GM10266 (cell line): ENCODE measurements around the gene TSEN54.

Experiments
- DNase-seq: peaks from one replicate; pipeline ENCODE4 v3.0.0; 2012; ENCODE audit errors: extremely low spot score
- CTCF ChIP-seq: IDR thresholded peaks from 2 replicates; pipeline ENCODE4 v1.5.1; 2012; ENCODE audit warnings: mild to moderate bottlenecking, low read depth; ENCODE audit not compliant: control insufficient read depth, insufficient read depth; ENCODE audit errors: missing control alignments

TSEN54 gene

GRCh38 chr17:75563063-75563758, 46.9 kb downstream of the TSEN54 start:
- no peak for TF ChIP-seq CTCF
- no peak for DNase-seq

- DNase-seq: no peak
- no peak for TF ChIP-seq CTCF
Observed at GRCh38 chr17:75564195-75564594, 47.9 kb downstream of the TSEN54 start.

GRCh38 chr17:75565066-75565465, 48.7 kb downstream of the TSEN54 start:
- no peak for TF ChIP-seq CTCF
- DNase-seq: no peak

- TF ChIP-seq CTCF: no peak
- DNase-seq: no peak
Observed at GRCh38 chr17:75565618-75566017, 49.3 kb downstream of the TSEN54 start.

GRCh38 chr17:75566416-75566815, 50.1 kb downstream of the TSEN54 start:
- TF ChIP-seq CTCF: no peak
- no peak for DNase-seq

GRCh38 chr17:75566834-75567233, 50.5 kb downstream of the TSEN54 start:
- TF ChIP-seq CTCF: no peak
- no peak for DNase-seq

- TF ChIP-seq CTCF: no peak
- no peak for DNase-seq
Observed at GRCh38 chr17:75568412-75569255, 52.3 kb downstream of the TSEN54 start.
